OCI-LY1 (cell line): Measurements from ENCODE around the gene NUTM2B.
"Not testable (repeated sequence)": the region's sequence is repeated elsewhere in the genome, so short reads cannot be mapped to it uniquely, and the experiment has no call there.

Experiments
- EZH2 ChIP-seq: fragments of 200-600 bp; sonication (generic), shearing (Covaris generic); IDR thresholded peaks from 2 replicates; pipeline ENCODE4 v1.8.0; 2017; ENCODE audit warnings: borderline replicate concordance, mixed run types, mild to moderate bottlenecking, antibody characterized with exemption, low read length, moderate library complexity, mixed read lengths
- TF ChIP-seq, protein P1 (sequence below): fragments of 200-600 bp; sonication (generic), shearing (Covaris generic); IDR thresholded peaks from 2 replicates; pipeline ENCODE4 v1.5.1; 2017; ENCODE audit warnings: mild to moderate bottlenecking, antibody characterized with exemption, low read length, moderate library complexity, mixed read lengths

DNA sequence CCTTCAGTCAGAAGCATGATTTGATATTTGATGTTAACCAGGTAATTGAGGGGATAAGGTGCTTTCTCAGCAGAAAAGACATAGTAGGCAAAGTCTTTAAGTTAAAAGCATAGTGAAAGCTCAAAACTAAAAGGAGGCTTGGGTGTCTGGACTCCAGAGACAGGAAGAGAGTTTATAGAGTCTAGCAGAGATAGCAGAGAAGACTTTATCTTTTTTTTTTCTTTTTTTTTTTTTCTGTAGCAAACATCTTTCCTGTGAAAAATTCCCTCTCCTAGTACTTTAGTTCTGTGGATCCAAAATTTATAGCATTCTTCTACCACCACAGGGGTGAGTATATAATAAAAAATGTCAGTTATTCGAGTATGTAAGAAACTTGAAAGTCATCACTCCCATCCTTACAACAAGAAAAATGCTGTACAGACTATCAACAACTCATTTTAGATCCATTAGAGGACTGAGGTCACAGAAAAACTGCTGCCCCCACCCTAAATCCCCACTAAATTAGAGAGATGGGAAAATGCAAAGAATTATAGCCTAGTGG lies 33.7 kb upstream of the NUTM2B start:
- TF ChIP-seq, protein P1, sequence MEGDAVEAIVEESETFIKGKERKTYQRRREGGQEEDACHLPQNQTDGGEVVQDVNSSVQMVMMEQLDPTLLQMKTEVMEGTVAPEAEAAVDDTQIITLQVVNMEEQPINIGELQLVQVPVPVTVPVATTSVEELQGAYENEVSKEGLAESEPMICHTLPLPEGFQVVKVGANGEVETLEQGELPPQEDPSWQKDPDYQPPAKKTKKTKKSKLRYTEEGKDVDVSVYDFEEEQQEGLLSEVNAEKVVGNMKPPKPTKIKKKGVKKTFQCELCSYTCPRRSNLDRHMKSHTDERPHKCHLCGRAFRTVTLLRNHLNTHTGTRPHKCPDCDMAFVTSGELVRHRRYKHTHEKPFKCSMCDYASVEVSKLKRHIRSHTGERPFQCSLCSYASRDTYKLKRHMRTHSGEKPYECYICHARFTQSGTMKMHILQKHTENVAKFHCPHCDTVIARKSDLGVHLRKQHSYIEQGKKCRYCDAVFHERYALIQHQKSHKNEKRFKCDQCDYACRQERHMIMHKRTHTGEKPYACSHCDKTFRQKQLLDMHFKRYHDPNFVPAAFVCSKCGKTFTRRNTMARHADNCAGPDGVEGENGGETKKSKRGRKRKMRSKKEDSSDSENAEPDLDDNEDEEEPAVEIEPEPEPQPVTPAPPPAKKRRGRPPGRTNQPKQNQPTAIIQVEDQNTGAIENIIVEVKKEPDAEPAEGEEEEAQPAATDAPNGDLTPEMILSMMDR = not testable (repeated sequence)
- TF ChIP-seq EZH2 = not testable (repeated sequence)
